ENCODE measurements around the gene IRX3. TPM values are rescaled to one million over a fixed set of nuclear protein-coding genes. Genes with fewer than 3 reads are reported as not detected.

IRX3 gene
- total RNA-seq, 6 experiments from 2014 or later, result 5.9 to 19.4 (median 17.3) TPM

DNA sequence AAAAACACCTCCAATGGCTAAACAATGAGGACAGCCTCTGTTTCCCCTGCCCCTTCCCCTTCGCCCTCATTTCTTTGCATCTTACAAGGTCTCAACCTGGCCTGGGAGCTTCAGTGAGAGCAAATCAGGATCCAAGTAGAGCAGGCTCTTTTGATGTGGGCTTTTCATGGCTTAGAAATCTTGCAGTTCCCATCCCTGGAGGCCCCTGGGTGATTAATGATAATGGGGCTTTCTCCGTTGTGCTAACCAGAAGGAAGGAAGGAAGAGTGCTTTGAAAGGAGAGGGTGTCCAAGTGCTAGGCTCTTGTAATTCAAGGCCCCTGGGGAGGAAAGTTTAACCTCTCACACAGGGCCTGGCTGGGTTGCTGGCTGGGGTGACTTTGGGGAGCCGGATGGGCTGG, 18.5 kb upstream of the IRX3 start:
- Mint-ChIP-seq H3K27ac (no peak overlapping the region), H3K36me3 (ENCODE audit: low read depth) (peaks cover 8% of the 10 kb centered on the region), H3K27me3 (ENCODE audit: insufficient read depth) (peaks cover 18% of the 10 kb centered on the region), H3K4me1 (ENCODE audit: low read depth) (no peaks in the 10 kb centered on the region), H3K4me3 (no peak overlapping the region), H3K9me3 (peaks cover 9% of the 10 kb centered on the region; the same call in 1 of the 2 replicates)
- DNase-seq, result no peak
- TF ChIP-seq, protein P1, sequence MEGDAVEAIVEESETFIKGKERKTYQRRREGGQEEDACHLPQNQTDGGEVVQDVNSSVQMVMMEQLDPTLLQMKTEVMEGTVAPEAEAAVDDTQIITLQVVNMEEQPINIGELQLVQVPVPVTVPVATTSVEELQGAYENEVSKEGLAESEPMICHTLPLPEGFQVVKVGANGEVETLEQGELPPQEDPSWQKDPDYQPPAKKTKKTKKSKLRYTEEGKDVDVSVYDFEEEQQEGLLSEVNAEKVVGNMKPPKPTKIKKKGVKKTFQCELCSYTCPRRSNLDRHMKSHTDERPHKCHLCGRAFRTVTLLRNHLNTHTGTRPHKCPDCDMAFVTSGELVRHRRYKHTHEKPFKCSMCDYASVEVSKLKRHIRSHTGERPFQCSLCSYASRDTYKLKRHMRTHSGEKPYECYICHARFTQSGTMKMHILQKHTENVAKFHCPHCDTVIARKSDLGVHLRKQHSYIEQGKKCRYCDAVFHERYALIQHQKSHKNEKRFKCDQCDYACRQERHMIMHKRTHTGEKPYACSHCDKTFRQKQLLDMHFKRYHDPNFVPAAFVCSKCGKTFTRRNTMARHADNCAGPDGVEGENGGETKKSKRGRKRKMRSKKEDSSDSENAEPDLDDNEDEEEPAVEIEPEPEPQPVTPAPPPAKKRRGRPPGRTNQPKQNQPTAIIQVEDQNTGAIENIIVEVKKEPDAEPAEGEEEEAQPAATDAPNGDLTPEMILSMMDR (IDR thresholded peaks at IDR 0.05), result no peak

DNA sequence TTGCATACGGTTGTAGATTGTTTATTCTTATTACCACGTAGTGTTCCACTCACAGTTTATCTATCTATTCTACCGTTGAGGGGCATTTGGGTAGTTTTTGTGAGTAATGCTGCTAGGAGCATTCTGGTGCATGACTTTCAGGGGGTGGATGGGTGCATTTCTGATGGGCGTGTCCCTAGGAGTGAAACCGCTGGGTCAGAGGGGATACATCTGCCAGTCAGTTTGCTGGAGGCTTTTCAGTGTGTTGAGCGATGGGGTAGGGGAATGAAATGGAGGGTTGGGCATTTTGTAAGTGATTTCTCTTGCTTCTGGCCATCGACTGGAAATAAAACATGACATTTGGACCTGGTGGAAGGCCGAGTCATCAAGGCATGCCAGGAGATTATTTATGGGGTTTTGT, 17.0 kb upstream of the IRX3 start:
- H3K4me1 Mint-ChIP-seq (ENCODE audit: low read depth), result no peaks in the 10 kb centered on the region
- H3K27me3 Mint-ChIP-seq (ENCODE audit: insufficient read depth), result peaks cover 14% of the 10 kb centered on the region
- no peak for DNase-seq
- peaks cover 8% of the 10 kb centered on the region for H3K36me3 Mint-ChIP-seq (ENCODE audit: low read depth)
- H3K4me3 Mint-ChIP-seq, result no peak overlapping the region
- TF ChIP-seq, protein P1 (IDR thresholded peaks at IDR 0.05), result no peak
- H3K9me3 Mint-ChIP-seq, result peaks cover 9% of the 10 kb centered on the region; the same call in 1 of the 2 replicates
- no peak overlapping the region for H3K27ac Mint-ChIP-seq

DNA sequence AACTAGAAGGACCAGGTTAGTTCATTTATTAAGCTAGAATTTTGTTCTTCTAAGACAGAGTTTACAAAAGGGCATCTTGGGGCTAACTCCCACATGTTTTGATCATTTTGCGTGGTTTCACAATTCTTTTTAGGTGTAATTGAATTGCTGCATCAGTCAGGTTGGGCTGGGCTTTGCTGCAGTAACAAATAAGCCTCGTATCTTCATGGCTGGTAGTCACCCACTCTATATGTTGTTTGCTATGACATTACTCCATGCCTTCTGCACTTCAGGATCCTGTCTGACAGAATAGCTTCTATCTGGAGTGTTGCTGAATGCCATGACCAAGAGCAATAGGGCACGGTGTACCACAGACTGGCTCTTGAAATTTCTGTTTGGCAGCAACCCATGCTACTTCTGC, 10.6 kb upstream of the IRX3 start:
- TF ChIP-seq, protein P1 (IDR thresholded peaks at IDR 0.05), result no peak
- H3K27me3 Mint-ChIP-seq (ENCODE audit: insufficient read depth), result peaks cover 3% of the 10 kb centered on the region
- peaks cover 14% of the 10 kb centered on the region; the same call in 1 of the 2 replicates for H3K36me3 Mint-ChIP-seq (ENCODE audit: low read depth)
- H3K4me3 Mint-ChIP-seq, result no peak overlapping the region
- peaks cover 14% of the 10 kb centered on the region for H3K9me3 Mint-ChIP-seq
- no peak for DNase-seq
- no peak overlapping the region for H3K27ac Mint-ChIP-seq
- peaks cover 3% of the 10 kb centered on the region for H3K4me1 Mint-ChIP-seq (ENCODE audit: low read depth)

DNA sequence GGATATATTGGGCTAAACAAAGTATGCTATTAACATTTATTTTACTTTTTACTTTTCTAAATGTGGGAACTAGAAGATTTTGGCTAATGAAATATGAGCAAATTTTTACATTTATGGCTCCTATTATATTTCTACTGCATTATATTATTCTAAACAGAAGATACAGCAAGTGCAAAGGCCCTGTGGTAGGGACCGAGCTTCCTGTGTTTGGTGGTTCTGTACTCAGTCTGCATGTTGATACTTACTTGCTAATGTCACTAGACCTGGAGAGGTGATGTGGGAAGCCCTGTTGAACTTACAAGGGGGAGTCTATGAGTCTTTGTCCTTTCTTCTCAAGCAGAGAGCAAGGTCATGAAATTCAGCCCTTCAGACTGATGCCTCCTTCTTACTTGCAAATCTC, 10.0 kb upstream of the IRX3 start:
- no peak for DNase-seq
- Mint-ChIP-seq H3K36me3 (ENCODE audit: low read depth) (peaks cover 14% of the 10 kb centered on the region; the same call in 1 of the 2 replicates), H3K27me3 (ENCODE audit: insufficient read depth) (peaks cover 3% of the 10 kb centered on the region), H3K9me3 (peaks cover 14% of the 10 kb centered on the region), H3K27ac (no peak overlapping the region), H3K4me1 (ENCODE audit: low read depth) (peaks cover 8% of the 10 kb centered on the region), H3K4me3 (no peak overlapping the region)
- TF ChIP-seq, protein P1 (IDR thresholded peaks at IDR 0.05), result no peak

DNA sequence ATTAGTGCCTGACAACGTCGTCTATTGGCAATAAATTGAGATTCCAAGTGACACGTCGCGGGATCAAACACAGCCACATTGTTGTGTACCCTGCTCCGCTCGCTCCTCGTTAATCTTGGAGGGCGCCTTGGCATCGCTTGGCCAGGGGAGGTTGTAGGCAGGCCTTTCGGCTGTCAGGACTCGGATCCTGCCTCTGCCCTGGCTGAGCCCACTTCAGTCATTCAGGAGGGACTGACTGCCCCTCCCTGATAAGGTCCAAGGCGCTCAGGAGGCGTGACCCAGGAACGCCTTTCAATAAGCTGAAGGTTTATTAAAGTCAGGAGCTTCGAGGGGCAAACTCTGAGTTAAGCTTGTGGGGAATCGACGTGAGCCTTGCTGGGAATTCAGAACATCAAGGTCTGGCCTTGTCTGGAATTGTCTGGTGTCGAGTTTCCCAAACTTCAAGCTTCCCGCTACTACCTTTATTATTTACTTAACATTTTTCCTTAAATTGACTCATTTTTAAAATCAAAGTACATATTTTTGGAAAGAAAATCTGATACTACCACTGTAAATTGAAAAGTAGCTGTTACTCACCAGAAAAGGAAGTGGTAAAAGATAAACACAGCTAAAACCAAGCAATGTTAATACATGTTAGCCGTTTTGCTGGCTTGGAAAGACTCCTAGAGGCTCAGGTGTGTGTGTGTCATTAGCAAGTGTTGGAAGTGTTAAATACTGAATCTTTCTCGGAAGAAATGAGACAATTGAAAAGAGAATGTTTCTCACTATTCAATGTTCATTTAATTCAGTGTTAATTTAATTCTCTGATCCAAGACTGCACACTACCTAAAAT, 5.3 kb upstream of the IRX3 start:
- Mint-ChIP-seq H3K4me1 (ENCODE audit: low read depth) (peaks cover 14% of the 10 kb centered on the region), H3K9me3 (peaks cover 22% of the 10 kb centered on the region), H3K27ac (no peak overlapping the region), H3K4me3 (no peak overlapping the region), H3K27me3 (ENCODE audit: insufficient read depth) (no peaks in the 10 kb centered on the region; the same call in none of the 2 replicates), H3K36me3 (ENCODE audit: low read depth) (peaks cover 35% of the 10 kb centered on the region)
- TF ChIP-seq, protein P1 (IDR thresholded peaks at IDR 0.05), result no peak
- DNase-seq, result no peak
